ENCODE measurements around the gene ACADL.

- TF ChIP-seq CTCF (IDR thresholded peaks at IDR 0.05) (no peak), EP300 (IDR thresholded peaks at IDR 0.05) (no peak)
Measured at GRCh38 chr2:210230984-210231383, 5.7 kb upstream of the ACADL start.
